Esophagus (tissue), 2 donors: ENCODE measurements around the gene MERTK. TPM values are rescaled to one million over a fixed set of nuclear protein-coding genes. Genes with fewer than 3 reads are reported as not detected.
"Not testable (repeated sequence)": the region's sequence is repeated elsewhere in the genome, so short reads cannot be mapped to it uniquely, and the experiment has no call there.

Experiments used
- H3K27ac ChIP-seq, 2 donors: one replicate each; pipeline ENCODE4 v1.5.1; 2013; ENCODE audit warnings: low read depth in 2 of 2, mild to moderate bottlenecking in 2 of 2, inconsistent platforms in 1 of 2, low read length in 1 of 2, moderate library complexity in 1 of 2
- H3K27me3 ChIP-seq, 2 donors: one replicate each; pipeline ENCODE4 v1.6.1; 2013; ENCODE audit warnings: low read length in 2 of 2, control low read depth in 1 of 2, mild to moderate bottlenecking in 1 of 2; ENCODE audit not compliant: insufficient read depth in 2 of 2, control insufficient read depth in 1 of 2
- H3K36me3 ChIP-seq, 2 donors: one replicate each; pipeline ENCODE4 v1.6.1; 2013; ENCODE audit warnings: low read length in 1 of 2; ENCODE audit not compliant: control insufficient read depth in 2 of 2, insufficient read depth in 2 of 2
- H3K4me1 ChIP-seq, 2 donors: one replicate each; pipeline ENCODE4 v1.6.1; 2013; ENCODE audit warnings: low read length in 1 of 2; ENCODE audit not compliant: control insufficient read depth in 2 of 2, insufficient read depth in 2 of 2
- H3K4me3 ChIP-seq, 2 donors: one replicate each; pipeline ENCODE4 v1.5.1; 2013; ENCODE audit warnings: low read length in 2 of 2, mild to moderate bottlenecking in 2 of 2, low read depth in 1 of 2, moderate library complexity in 1 of 2
- H3K9me3 ChIP-seq, 2 donors: one replicate each; pipeline ENCODE4 v1.6.1; 2013; ENCODE audit warnings: mild to moderate bottlenecking in 2 of 2, low read depth in 1 of 2, low read length in 1 of 2, moderate library complexity in 1 of 2; ENCODE audit not compliant: control insufficient read depth in 2 of 2, insufficient read depth in 1 of 2
- WGBS, 2 donors: extraction: QIAGEN DNeasy Blood & Tissue Kit; methylation state at CpG; one replicate each; pipeline ENCODE4 v1.1.7; 2013; 5-methylcytosine and 5-hydroxymethylcytosine counted together
- polyA plus RNA-seq, 2 donors: library from polyadenylated mRNA; stranded (reverse); fragments of 200-250 nt; gene quantifications; one replicate each; pipeline ENCODE4 v1.2.3, GENCODE V29; 2013
- donor health status: healthy with polysubstance abuse.
- donor health status: Bipolar disorder and iron deficiency.

The MERTK gene
- polyA plus RNA-seq, 2 donors = 2.5 to 2.9 TPM

GRCh38 chr2:111896576-111896975 lies 1.8 kb upstream of the MERTK start:
- Histone ChIP-seq H3K4me1 (peaks cover 0 to 10% of the 10 kb centered on the region in 2 donors), H3K4me3 (no peak overlapping the region)
- WGBS, 2 donors = 62 to 64% methylated on average over 6 of the region's 6 CpGs

DNA sequence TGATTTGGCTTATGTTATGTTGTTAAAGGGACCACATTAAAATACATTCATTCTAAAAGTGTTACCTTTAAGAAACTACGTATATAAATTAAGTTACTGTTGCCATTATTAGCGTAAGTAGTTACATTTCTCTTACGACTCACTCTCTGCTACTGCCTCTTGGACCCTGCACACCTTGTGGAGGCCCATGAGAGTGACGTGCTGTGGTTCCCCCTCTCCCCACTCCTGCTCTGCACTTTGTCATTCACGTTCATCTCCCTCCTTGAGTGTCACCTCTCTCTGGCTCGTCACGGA lies 830 bp upstream of the MERTK start:
- Histone ChIP-seq H3K4me3 (peak overlapping the region; percentile 61 to 75), H3K27me3 (no peaks in the 10 kb centered on the region), H3K36me3 (no peaks in the 10 kb centered on the region), H3K9me3 (no peaks in the 10 kb centered on the region), H3K4me1 (peaks cover 0 to 10% of the 10 kb centered on the region in 2 donors), H3K27ac (peak overlapping the region; percentile 45 to 83)
- 6% methylated on average over 7 of the region's 7 CpGs for WGBS, 2 donors

More at GRCh38 chr2:111896576-111896975, 1.8 kb upstream of the MERTK start:
- H3K27ac ChIP-seq = no peak overlapping the region
- H3K9me3 ChIP-seq = no peaks in the 10 kb centered on the region
- H3K27me3 ChIP-seq = no peaks in the 10 kb centered on the region
- H3K36me3 ChIP-seq = no peaks in the 10 kb centered on the region

DNA sequence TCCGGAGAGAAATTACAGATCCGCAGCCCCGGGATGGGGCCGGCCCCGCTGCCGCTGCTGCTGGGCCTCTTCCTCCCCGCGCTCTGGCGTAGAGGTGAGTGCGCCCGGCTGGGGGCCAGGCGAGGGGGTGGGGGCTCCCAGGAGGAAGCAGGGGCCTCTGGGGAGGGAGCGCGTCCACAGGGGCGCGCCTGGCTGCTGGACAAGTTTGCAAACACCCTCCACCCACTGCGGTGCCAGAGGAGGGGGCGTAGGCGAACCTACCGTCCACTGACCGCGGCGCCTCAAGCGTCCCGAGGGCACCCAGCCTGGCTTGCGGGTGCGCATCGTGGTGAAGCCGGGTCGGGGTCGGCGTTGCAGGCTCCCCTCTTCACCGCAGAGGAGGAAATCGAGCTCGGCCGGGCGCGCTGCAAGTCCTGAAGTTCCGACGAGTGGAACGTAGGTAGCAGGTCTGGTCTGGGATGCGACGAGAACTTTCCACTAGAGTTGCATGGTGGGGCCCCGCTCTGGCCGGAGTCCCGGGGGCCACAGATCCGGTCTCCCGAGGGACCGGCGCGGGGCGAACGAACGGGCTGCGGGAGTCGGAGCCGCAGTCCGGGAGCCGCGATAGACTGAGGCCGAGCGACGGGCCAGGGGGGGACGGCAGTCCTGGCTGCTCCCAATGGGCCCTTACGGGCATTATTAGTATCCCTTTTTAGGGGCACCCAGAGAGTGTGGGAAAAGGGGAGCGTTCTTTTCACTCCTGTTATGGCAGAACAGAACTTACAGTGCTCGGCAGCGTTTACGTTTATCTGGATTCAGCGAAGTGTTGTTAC lies 502 bp downstream of the MERTK start:
- 1% methylated on average over 69 to 70 of the region's 70 CpGs for WGBS, 2 donors
- peak overlapping the region; percentile 61 to 75 for H3K4me3 ChIP-seq
- H3K27ac ChIP-seq = peak overlapping the region; percentile 51 to 66
- H3K36me3 ChIP-seq = no peaks in the 10 kb centered on the region
- H3K27me3 ChIP-seq = no peaks in the 10 kb centered on the region
- no peaks in the 10 kb centered on the region for H3K9me3 ChIP-seq
- peaks cover 0 to 10% of the 10 kb centered on the region in 2 donors for H3K4me1 ChIP-seq

DNA sequence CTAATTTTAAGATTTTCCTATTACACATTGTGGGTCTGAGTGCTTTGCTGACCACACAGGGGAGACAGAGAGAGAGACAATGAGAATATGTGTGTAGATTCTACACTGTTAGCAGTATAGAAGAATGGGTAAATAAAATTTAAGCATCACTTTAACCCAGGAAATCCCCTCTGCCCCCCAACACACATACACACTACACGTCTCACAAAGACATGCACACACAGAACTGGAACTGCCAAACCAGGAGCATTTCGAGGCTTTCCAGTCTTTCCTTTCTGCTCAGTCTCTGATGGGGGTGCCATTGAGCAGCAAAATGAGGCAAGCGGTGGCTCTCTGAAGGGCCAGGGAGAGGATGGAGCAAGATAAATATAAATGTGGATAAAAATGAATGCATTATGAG lies 2.5 kb downstream of the MERTK start:
- Histone ChIP-seq H3K4me3 (no peak overlapping the region), H3K27ac (no peak overlapping the region), H3K9me3 (no peaks in the 10 kb centered on the region), H3K27me3 (no peaks in the 10 kb centered on the region), H3K36me3 (no peaks in the 10 kb centered on the region), H3K4me1 (peaks cover 0 to 10% of the 10 kb centered on the region in 2 donors)
- 21 to 39% methylated on average over 3 of the region's 3 CpGs for WGBS, 2 donors

- H3K27me3 ChIP-seq = no peaks in the 10 kb centered on the region
- no peaks in the 10 kb centered on the region for H3K36me3 ChIP-seq
- 66 to 79% methylated on average over 3 of the region's 3 CpGs for WGBS, 2 donors
- no peak overlapping the region for H3K27ac ChIP-seq
- no peaks in the 10 kb centered on the region for H3K9me3 ChIP-seq
- no peak overlapping the region for H3K4me3 ChIP-seq
- H3K4me1 ChIP-seq = no peaks in the 10 kb centered on the region
Observed at GRCh38 chr2:111903516-111903915, 5.1 kb downstream of the MERTK start.

GRCh38 chr2:111903930-111904439 lies 5.6 kb downstream of the MERTK start:
- H3K9me3 ChIP-seq = no peaks in the 10 kb centered on the region
- H3K4me1 ChIP-seq = no peaks in the 10 kb centered on the region
- H3K4me3 ChIP-seq = no peak overlapping the region
- H3K36me3 ChIP-seq = no peaks in the 10 kb centered on the region
- no peaks in the 10 kb centered on the region for H3K27me3 ChIP-seq
- no peak overlapping the region for H3K27ac ChIP-seq
- 90 to 92% methylated on average over 5 of the region's 5 CpGs for WGBS, 2 donors

- Histone ChIP-seq H3K9me3 (no peaks in the 10 kb centered on the region), H3K36me3 (no peaks in the 10 kb centered on the region), H3K27ac (no peak overlapping the region), H3K4me3 (no peak overlapping the region), H3K27me3 (no peaks in the 10 kb centered on the region), H3K4me1 (no peaks in the 10 kb centered on the region)
- 86% methylated on average over 10 of the region's 10 CpGs for WGBS, 2 donors
Observed at GRCh38 chr2:111904726-111905474, 6.5 kb downstream of the MERTK start.

- 84 to 91% methylated on average over 9 of the region's 9 CpGs for WGBS, 2 donors
- H3K27ac ChIP-seq, H3K4me1 ChIP-seq: not testable (repeated sequence)
Observed at GRCh38 chr2:111905475-111905869, 7.1 kb downstream of the MERTK start.

GRCh38 chr2:111905990-111906735 lies 7.8 kb downstream of the MERTK start:
- Histone ChIP-seq H3K27me3 (no peaks in the 10 kb centered on the region), H3K4me1 (no peaks in the 10 kb centered on the region), H3K36me3 (no peaks in the 10 kb centered on the region), H3K27ac (peak overlapping the region in 1 of 2 donors; percentile 21), H3K4me3 (no peak overlapping the region), H3K9me3 (no peaks in the 10 kb centered on the region)
- WGBS, 2 donors = 10 to 16% methylated on average over 4 of the region's 4 CpGs

More at GRCh38 chr2:111905475-111905869, 7.1 kb downstream of the MERTK start:
- H3K4me3 ChIP-seq, H3K9me3 ChIP-seq, H3K36me3 ChIP-seq, H3K27me3 ChIP-seq: not testable (repeated sequence)
